Daoy (cell line): ENCODE data around the gene WFS1. TPM values are rescaled to one million over a fixed set of nuclear protein-coding genes. Genes with fewer than 3 reads are reported as not detected.

Experiments used
- DNase-seq: peaks from one replicate; pipeline ENCODE4 v3.0.0-alpha.2; 2015; ENCODE audit warnings: low read depth
- total RNA-seq: library from RNA; depleted of rRNA; stranded (reverse); fragments of >200 nt; shearing (Covaris generic); gene quantifications from 2 replicates; pipeline ENCODE4 v1.2.3, GENCODE V29; 2014

Gene WFS1
- total RNA-seq, 1 experiment from 2014 or later: 19.3 TPM

- no peak for DNase-seq
These were observed 10.9 kb upstream of the WFS1 start for GRCh38 chr4:6258741-6259140.

- no peak for DNase-seq
These were observed 9.8 kb upstream of the WFS1 start for GRCh38 chr4:6259886-6260285.

GRCh38 chr4:6262176-6262575 lies 7.5 kb upstream of the WFS1 start:
- DNase-seq: no peak

GRCh38 chr4:6262847-6263487 lies 6.7 kb upstream of the WFS1 start:
- no peak for DNase-seq

- no peak for DNase-seq
These were observed 6.0 kb upstream of the WFS1 start for GRCh38 chr4:6263526-6264224.

- peak; percentile 46 for DNase-seq
These were observed 5.5 kb upstream of the WFS1 start for GRCh38 chr4:6264225-6264540.

GRCh38 chr4:6265546-6265945 lies 4.1 kb upstream of the WFS1 start:
- no peak for DNase-seq

- DNase-seq: no peak
These were observed 2.1 kb upstream of the WFS1 start for GRCh38 chr4:6267573-6267972.

GRCh38 chr4:6268650-6269615 lies 717 bp upstream of the WFS1 start:
- no peak for DNase-seq

- peak; percentile 28 for DNase-seq
These were observed 1.0 kb downstream of the WFS1 start for GRCh38 chr4:6270636-6271121.

- peak; percentile 41 for DNase-seq
These were observed 1.6 kb downstream of the WFS1 start for GRCh38 chr4:6271206-6271605.

GRCh38 chr4:6271701-6272465 lies 2.2 kb downstream of the WFS1 start:
- no peak for DNase-seq

- peak; percentile 76 for DNase-seq
These were observed 3.4 kb downstream of the WFS1 start for GRCh38 chr4:6272863-6273660.

GRCh38 chr4:6273661-6273990 lies 4.0 kb downstream of the WFS1 start:
- DNase-seq: no peak

GRCh38 chr4:6275351-6275750 lies 5.7 kb downstream of the WFS1 start:
- no peak for DNase-seq

- no peak for DNase-seq
These were observed 6.5 kb downstream of the WFS1 start for GRCh38 chr4:6275898-6276806.

GRCh38 chr4:6277139-6277802 lies 7.6 kb downstream of the WFS1 start:
- no peak for DNase-seq

GRCh38 chr4:6277935-6278800 lies 8.5 kb downstream of the WFS1 start:
- no peak for DNase-seq
